Type B pancreatic cell (in vitro differentiated cells): ENCODE data around the gene LIMA1. TPM values are rescaled to one million over a fixed set of nuclear protein-coding genes. Genes with fewer than 3 reads are reported as not detected.
"Not testable (repeated sequence)": the region's sequence is repeated elsewhere in the genome, so short reads cannot be mapped to it uniquely, and the experiment has no call there.

Experiments used
- DNase-seq: peaks from one replicate; pipeline ENCODE4 v3.0.0; 2021; ENCODE audit warnings: mixed read lengths; ENCODE audit not compliant: unreplicated experiment; ENCODE audit errors: extremely low spot score
- H3K27ac Mint-ChIP-seq: 2 replicates; pipeline ENCODE4 v1.8.0; 2021; ENCODE audit warnings: mild to moderate bottlenecking, mixed read lengths
- H3K27me3 Mint-ChIP-seq: 2 replicates; pipeline ENCODE4 v1.8.0; 2021; ENCODE audit warnings: mixed read lengths
- H3K36me3 Mint-ChIP-seq: 2 replicates; pipeline ENCODE4 v1.8.0; 2021; ENCODE audit warnings: mixed read lengths
- H3K4me1 Mint-ChIP-seq: one replicate; pipeline ENCODE4 v1.8.0; 2021; ENCODE audit warnings: mixed read lengths; ENCODE audit not compliant: unreplicated experiment
- H3K4me3 Mint-ChIP-seq: 2 replicates; pipeline ENCODE4 v1.8.0; 2021; ENCODE audit warnings: mild to moderate bottlenecking, mixed read lengths
- H3K9me3 Mint-ChIP-seq: 2 replicates; pipeline ENCODE4 v1.8.0; 2021; ENCODE audit warnings: mixed read lengths
- CTCF ChIP-seq: fragments of 200-600 bp; sonication (generic); conservative IDR thresholded peaks from 2 replicates; pipeline ENCODE4 v1.5.0; 2021; ENCODE audit warnings: antibody characterized with exemption, mild to moderate bottlenecking
- total RNA-seq: library from RNA; stranded (reverse); gene quantifications from 2 replicates; pipeline ENCODE4 v1.2.1, GENCODE V29; 2021; ENCODE audit warnings: low replicate concordance

The LIMA1 gene
- total RNA-seq, 1 donor from 2014 or later: 54.4 TPM

- Mint-ChIP-seq H3K27me3 (no peaks in the 10 kb centered on the region), H3K9me3 (no peaks in the 10 kb centered on the region), H3K36me3 (peaks cover 4% of the 10 kb centered on the region), H3K4me1 (peaks cover 5% of the 10 kb centered on the region), H3K4me3 (no peak overlapping the region), H3K27ac (no peak overlapping the region)
- no peak for TF ChIP-seq CTCF
- no peak for DNase-seq
These were observed 26.6 kb upstream of the LIMA1 start for GRCh38 chr12:50309950-50310349.

- Mint-ChIP-seq H3K27ac (no peak overlapping the region), H3K9me3 (no peaks in the 10 kb centered on the region), H3K36me3 (peaks cover 4% of the 10 kb centered on the region), H3K4me3 (no peak overlapping the region), H3K27me3 (no peaks in the 10 kb centered on the region), H3K4me1 (no peaks in the 10 kb centered on the region)
- TF ChIP-seq CTCF: no peak
- DNase-seq: no peak
These were observed 19.4 kb upstream of the LIMA1 start for GRCh38 chr12:50302686-50303085.

GRCh38 chr12:50297996-50298395 is 14.7 kb upstream of the LIMA1 start:
- no peak for TF ChIP-seq CTCF
- Mint-ChIP-seq H3K27me3 (no peaks in the 10 kb centered on the region), H3K4me3 (no peak overlapping the region), H3K9me3 (peaks cover 2% of the 10 kb centered on the region), H3K27ac (peak overlapping the region; percentile 63), H3K4me1 (no peaks in the 10 kb centered on the region), H3K36me3 (peaks cover 2% of the 10 kb centered on the region)
- DNase-seq: no peak

GRCh38 chr12:50297027-50297426 is 13.7 kb upstream of the LIMA1 start:
- H3K36me3 Mint-ChIP-seq: peaks cover 5% of the 10 kb centered on the region
- DNase-seq: no peak
- no peak for TF ChIP-seq CTCF
- no peak overlapping the region for H3K27ac Mint-ChIP-seq
- no peaks in the 10 kb centered on the region for H3K4me1 Mint-ChIP-seq
- H3K27me3 Mint-ChIP-seq: no peaks in the 10 kb centered on the region
- H3K9me3 Mint-ChIP-seq: peaks cover 5% of the 10 kb centered on the region
- H3K4me3 Mint-ChIP-seq: no peak overlapping the region

GRCh38 chr12:50296554-50296953 is 13.2 kb upstream of the LIMA1 start:
- Mint-ChIP-seq H3K27me3 (no peaks in the 10 kb centered on the region), H3K4me1 (no peaks in the 10 kb centered on the region), H3K4me3 (no peak overlapping the region), H3K27ac (no peak overlapping the region), H3K36me3 (peaks cover 8% of the 10 kb centered on the region), H3K9me3 (peaks cover 5% of the 10 kb centered on the region)
- no peak for DNase-seq
- TF ChIP-seq CTCF: no peak

GRCh38 chr12:50291377-50291776 is 8.1 kb upstream of the LIMA1 start:
- no peak for TF ChIP-seq CTCF
- no peak overlapping the region for H3K27ac Mint-ChIP-seq
- H3K4me3 Mint-ChIP-seq: no peak overlapping the region
- peaks cover 10% of the 10 kb centered on the region for H3K9me3 Mint-ChIP-seq
- no peaks in the 10 kb centered on the region for H3K27me3 Mint-ChIP-seq
- DNase-seq: no peak
- peaks cover 10% of the 10 kb centered on the region for H3K36me3 Mint-ChIP-seq
- no peaks in the 10 kb centered on the region for H3K4me1 Mint-ChIP-seq

- H3K36me3 Mint-ChIP-seq, H3K27ac Mint-ChIP-seq, H3K4me1 Mint-ChIP-seq, H3K4me3 Mint-ChIP-seq, DNase-seq, H3K27me3 Mint-ChIP-seq: not testable (repeated sequence)
- H3K9me3 Mint-ChIP-seq: peaks cover 10% of the 10 kb centered on the region
These were observed 7.4 kb upstream of the LIMA1 start for GRCh38 chr12:50290692-50291091.
